OCI-LY1 (cell line): ENCODE results near the gene DOCK4.

Source experiments
- H2AFZ ChIP-seq: fragments of 200-600 bp; sonication (generic), shearing (Covaris generic); 2 replicates; pipeline ENCODE4 v1.6.0; 2014; ENCODE audit warnings: antibody characterized with exemption, mild to moderate bottlenecking, low read length
- H3F3A ChIP-seq: fragments of 200-600 bp; sonication (generic), shearing (Covaris generic); 2 replicates; pipeline ENCODE4 v1.6.0; 2014; ENCODE audit warnings: mild to moderate bottlenecking, antibody characterized with exemption, low read length, moderate library complexity; ENCODE audit not compliant: insufficient read depth
- H3K27ac ChIP-seq: fragments of 200-600 bp; sonication (generic); 2 replicates; pipeline ENCODE4 v1.5.1; 2014; ENCODE audit warnings: low read length, mixed run types, mild to moderate bottlenecking, low read depth; ENCODE audit not compliant: poor library complexity, severe bottlenecking
- H3K27me3 ChIP-seq: fragments of 200-600 bp; sonication (generic); 2 replicates; pipeline ENCODE4 v1.6.0; 2014; ENCODE audit warnings: antibody characterized with exemption, mild to moderate bottlenecking, low read length, moderate library complexity; ENCODE audit not compliant: insufficient read depth
- H3K36me3 ChIP-seq: fragments of 200-600 bp; sonication (generic); 2 replicates; pipeline ENCODE4 v1.6.1; 2014; ENCODE audit warnings: mild to moderate bottlenecking, antibody characterized with exemption, low read length, moderate library complexity, mixed read lengths; ENCODE audit not compliant: insufficient read depth
- H3K4me1 ChIP-seq: fragments of 200-600 bp; sonication (generic); 2 replicates; pipeline ENCODE4 v1.5.1; 2014; ENCODE audit warnings: mild to moderate bottlenecking, low read length, moderate library complexity; ENCODE audit not compliant: insufficient read depth, severe bottlenecking
- H3K4me2 ChIP-seq: fragments of 200-600 bp; sonication (generic), shearing (Covaris generic); 2 replicates; pipeline ENCODE4 v1.6.1; 2014; ENCODE audit warnings: low read length
- H3K4me3 ChIP-seq: fragments of 200-600 bp; sonication (generic); 2 replicates; pipeline ENCODE4 v1.5.1; 2014; ENCODE audit warnings: low read length, low read depth, mild to moderate bottlenecking, mixed read lengths; ENCODE audit not compliant: poor library complexity, severe bottlenecking
- H3K79me2 ChIP-seq: fragments of 200-600 bp; shearing (Covaris generic); 2 replicates; pipeline ENCODE4 v1.6.1; 2016; ENCODE audit warnings: mixed run types, low read length, mixed read lengths; ENCODE audit not compliant: insufficient read depth
- H3K9ac ChIP-seq: fragments of 200-600 bp; sonication (generic), shearing (Covaris generic); 2 replicates; pipeline ENCODE4 v1.6.1; 2014; ENCODE audit warnings: mild to moderate bottlenecking, low read length, mixed read lengths
- H3K9me2 ChIP-seq: fragments of 200-600 bp; sonication (generic), shearing (Covaris generic); 2 replicates; pipeline ENCODE4 v1.6.1; 2014; ENCODE audit warnings: low read depth, mild to moderate bottlenecking, low read length, mixed read lengths
- H3K9me3 ChIP-seq: fragments of 200-600 bp; shearing (Covaris generic); 2 replicates; pipeline ENCODE4 v1.6.1; 2014; ENCODE audit warnings: low read length, mixed read lengths
- H4K20me1 ChIP-seq: fragments of 200-600 bp; sonication (generic), shearing (Covaris generic); 2 replicates; pipeline ENCODE4 v1.6.0; 2016; ENCODE audit warnings: mild to moderate bottlenecking, low read length; ENCODE audit not compliant: insufficient read depth
- CTCF ChIP-seq: fragments of 200-600 bp; sonication (generic), shearing (Covaris generic); IDR thresholded peaks from 2 replicates; pipeline ENCODE4 v1.5.1; 2017; ENCODE audit warnings: mild to moderate bottlenecking, antibody characterized with exemption, low read length, moderate library complexity, mixed read lengths
- EZH2 ChIP-seq: fragments of 200-600 bp; sonication (generic), shearing (Covaris generic); IDR thresholded peaks from 2 replicates; pipeline ENCODE4 v1.8.0; 2017; ENCODE audit warnings: borderline replicate concordance, mixed run types, mild to moderate bottlenecking, antibody characterized with exemption, low read length, moderate library complexity, mixed read lengths

The DOCK4 gene

DNA sequence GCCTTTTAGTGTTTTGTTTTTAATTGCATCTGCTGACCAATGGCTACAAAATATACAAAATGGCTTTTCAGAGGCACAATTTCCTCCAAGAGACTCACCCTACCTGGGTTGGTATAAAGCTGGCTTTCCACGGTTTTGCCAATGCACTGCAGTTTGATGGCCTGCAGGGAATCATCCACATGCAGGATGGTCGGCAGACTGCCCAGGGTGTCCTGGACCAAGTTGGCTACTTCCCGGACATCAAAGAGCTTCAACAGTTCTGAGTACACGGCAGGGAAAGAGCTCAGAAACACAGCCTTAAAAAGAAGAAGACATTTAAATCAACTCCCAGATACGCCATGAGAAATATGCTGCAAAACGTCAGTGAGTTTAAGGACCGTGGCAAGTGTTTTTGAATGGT is 342.9 kb downstream of the DOCK4 start:
- Histone ChIP-seq H3K9ac (no peak overlapping the region), H3K36me3 (no peaks in the 10 kb centered on the region), H3K79me2 (no peaks in the 10 kb centered on the region), H3K9me3 (no peaks in the 10 kb centered on the region), H4K20me1 (no peaks in the 10 kb centered on the region), H3K4me1 (no peaks in the 10 kb centered on the region), H3F3A (no peaks in the 10 kb centered on the region), H3K9me2 (no peaks in the 10 kb centered on the region), H3K4me2 (no peak overlapping the region), H3K27me3 (no peaks in the 10 kb centered on the region), H3K27ac (no peak overlapping the region), H2AFZ (no peak overlapping the region), H3K4me3 (no peak overlapping the region)
- TF ChIP-seq EZH2, result no peak
- no peak for TF ChIP-seq CTCF

DNA sequence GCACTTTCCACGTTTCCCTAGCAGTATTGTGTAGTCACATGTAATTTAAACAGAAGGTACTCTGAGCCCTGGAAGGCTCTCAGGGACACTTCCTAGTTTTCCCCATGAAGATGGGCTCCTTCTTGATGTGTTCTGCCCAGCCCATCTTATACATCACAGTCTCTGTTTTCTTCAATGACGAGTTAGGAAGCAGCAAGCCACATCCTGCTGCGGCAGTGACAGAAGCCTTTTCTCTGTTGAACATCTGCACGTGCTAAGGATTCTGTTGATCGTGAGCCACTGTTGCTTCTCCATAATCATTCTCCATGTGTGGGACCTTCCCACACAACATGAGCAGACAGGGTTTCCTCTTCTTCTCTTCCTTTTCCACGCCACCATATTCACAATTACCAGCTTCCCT is 346.0 kb downstream of the DOCK4 start:
- Histone ChIP-seq H2AFZ (no peak overlapping the region), H3K79me2 (no peaks in the 10 kb centered on the region), H3K4me3 (no peak overlapping the region), H3K9me3 (no peaks in the 10 kb centered on the region), H3K27ac (no peak overlapping the region), H3K9ac (no peak overlapping the region), H3K4me2 (no peak overlapping the region), H4K20me1 (no peaks in the 10 kb centered on the region), H3F3A (no peaks in the 10 kb centered on the region), H3K4me1 (no peaks in the 10 kb centered on the region), H3K36me3 (no peaks in the 10 kb centered on the region), H3K9me2 (no peaks in the 10 kb centered on the region), H3K27me3 (no peaks in the 10 kb centered on the region)
- TF ChIP-seq CTCF, result no peak
- no peak for TF ChIP-seq EZH2

DNA sequence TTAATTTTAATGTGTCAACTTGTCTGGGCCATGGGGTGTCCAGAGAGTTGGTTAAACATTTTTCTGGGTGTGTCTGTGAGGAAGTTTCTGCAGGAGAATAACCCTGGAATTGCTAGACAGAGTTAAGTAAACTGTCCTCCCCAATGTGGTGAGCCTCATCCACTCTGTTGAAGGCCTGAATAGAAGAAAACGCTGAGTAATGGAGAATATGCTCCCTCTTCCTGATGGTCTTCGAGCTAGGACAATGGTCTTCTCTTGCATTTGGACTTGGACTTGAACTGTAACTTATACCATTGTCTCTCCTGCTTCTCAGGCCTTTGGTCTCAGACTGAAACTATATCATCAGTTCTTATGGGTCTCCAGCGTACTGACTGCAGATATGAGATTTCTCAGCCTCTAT is 347.9 kb downstream of the DOCK4 start:
- Histone ChIP-seq H3F3A (no peaks in the 10 kb centered on the region), H3K4me3 (no peak overlapping the region), H3K79me2 (no peaks in the 10 kb centered on the region), H3K4me2 (no peak overlapping the region), H3K4me1 (no peaks in the 10 kb centered on the region), H3K9me2 (no peaks in the 10 kb centered on the region), H3K27ac (no peak overlapping the region), H2AFZ (no peak overlapping the region), H3K27me3 (0 out of 2 replicates have a peak, but pooled peaks cover 4% of the 10 kb centered on the region), H3K36me3 (no peaks in the 10 kb centered on the region), H4K20me1 (no peaks in the 10 kb centered on the region), H3K9ac (no peak overlapping the region), H3K9me3 (no peaks in the 10 kb centered on the region)
- TF ChIP-seq EZH2 (no peak), CTCF (no peak)
